Loucy (cell line): ENCODE measurements around the gene CAPN3.

Source experiments
- H2AFZ ChIP-seq: fragments of 200-600 bp; sonication (generic); 2 replicates; pipeline ENCODE4 v1.6.0; 2016; ENCODE audit warnings: antibody characterized with exemption, mild to moderate bottlenecking, low read length, moderate library complexity
- H3F3A ChIP-seq: fragments of 200-600 bp; 2 replicates; pipeline ENCODE4 v1.6.0; 2016; ENCODE audit warnings: antibody characterized with exemption, low read depth, mild to moderate bottlenecking
- H3K27me3 ChIP-seq: fragments of 200-600 bp; sonication (generic); 2 replicates; pipeline ENCODE4 v1.6.1; 2014; ENCODE audit warnings: low read length, mild to moderate bottlenecking; ENCODE audit not compliant: insufficient read depth, poor library complexity, severe bottlenecking
- H3K36me3 ChIP-seq: fragments of 200-600 bp; sonication (generic); 2 replicates; pipeline ENCODE4 v1.6.1; 2016; ENCODE audit warnings: low read length; ENCODE audit not compliant: insufficient read depth
- H3K4me1 ChIP-seq: fragments of 200-600 bp; sonication (generic); 2 replicates; pipeline ENCODE4 v1.5.1; 2014; ENCODE audit warnings: low read length, mild to moderate bottlenecking; ENCODE audit not compliant: insufficient read depth, poor library complexity, severe bottlenecking
- H3K4me2 ChIP-seq: fragments of 200-600 bp; sonication (generic); 2 replicates; pipeline ENCODE4 v1.6.0; 2014; ENCODE audit warnings: antibody characterized with exemption, low read length, low read depth, mild to moderate bottlenecking; ENCODE audit not compliant: poor library complexity, severe bottlenecking
- H3K4me3 ChIP-seq: fragments of 200-600 bp; sonication (generic); 2 replicates; pipeline ENCODE4 v1.5.1; 2014; ENCODE audit warnings: low read length, mild to moderate bottlenecking, mixed read lengths; ENCODE audit not compliant: poor library complexity, severe bottlenecking
- H3K79me2 ChIP-seq: fragments of 200-600 bp; sonication (generic); 2 replicates; pipeline ENCODE4 v1.6.1; 2014; ENCODE audit warnings: low read length; ENCODE audit not compliant: insufficient read depth
- H3K9ac ChIP-seq: fragments of 200-600 bp; sonication (generic); 2 replicates; pipeline ENCODE4 v1.6.0; 2014; ENCODE audit warnings: mild to moderate bottlenecking, low read depth, low read length, moderate library complexity; ENCODE audit not compliant: poor library complexity, severe bottlenecking
- H3K9me2 ChIP-seq: fragments of 200-600 bp; sonication (generic); replicated peaks from 2 replicates; pipeline ENCODE4 v1.6.1; 2016; ENCODE audit warnings: low read depth, low read length, mixed read lengths
- H3K9me3 ChIP-seq: fragments of 200-600 bp; sonication (generic); 2 replicates; pipeline ENCODE4 v1.6.1; 2014; ENCODE audit warnings: mild to moderate bottlenecking, antibody characterized with exemption, low read length, low read depth; ENCODE audit not compliant: insufficient read depth
- H4K20me1 ChIP-seq: fragments of 200-600 bp; sonication (generic); 2 replicates; pipeline ENCODE4 v1.6.0; 2014; ENCODE audit warnings: antibody characterized with exemption, low read length, mild to moderate bottlenecking; ENCODE audit not compliant: insufficient read depth, poor library complexity, severe bottlenecking
- CTCF ChIP-seq: fragments of 200-600 bp; sonication (generic); conservative IDR thresholded peaks from 2 replicates; pipeline ENCODE4 v1.5.1; 2014; ENCODE audit warnings: mild to moderate bottlenecking, antibody characterized with exemption, low read length
- EZH2phosphoT487 ChIP-seq: fragments of 200-600 bp; IDR thresholded peaks from 2 replicates; pipeline ENCODE4 v1.6.1; 2018; ENCODE audit warnings: antibody characterized with exemption, mild to moderate bottlenecking, moderate library complexity, borderline replicate concordance

The CAPN3 gene

DNA sequence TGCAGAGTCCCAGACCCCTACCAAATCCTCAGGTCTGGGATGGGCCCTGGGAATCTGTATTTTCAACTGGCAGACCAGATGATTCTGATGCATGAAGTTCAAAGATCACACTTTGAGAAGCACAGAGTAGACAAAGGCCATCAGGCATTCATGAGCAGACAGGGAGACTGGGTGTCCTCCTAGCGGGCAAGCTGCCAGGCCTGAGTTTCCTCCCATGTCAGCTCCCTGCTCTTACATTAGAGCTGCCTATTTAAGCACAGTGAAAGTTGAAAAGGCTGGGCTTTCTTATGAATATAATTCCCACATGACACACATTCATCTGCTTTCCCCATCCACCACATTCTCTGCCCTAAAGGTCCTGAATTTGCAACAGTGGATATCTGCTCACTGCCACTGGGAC lies 14.0 kb downstream of the CAPN3 start:
- no peaks in the 10 kb centered on the region for H3K27me3 ChIP-seq
- H3K79me2 ChIP-seq, result no peaks in the 10 kb centered on the region
- H3K9ac ChIP-seq, result no peak overlapping the region
- H4K20me1 ChIP-seq, result no peaks in the 10 kb centered on the region
- H3F3A ChIP-seq, result no peaks in the 10 kb centered on the region
- H3K4me2 ChIP-seq, result no peak overlapping the region
- no peak overlapping the region for H2AFZ ChIP-seq
- H3K9me2 ChIP-seq, result no peaks in the 10 kb centered on the region
- no peak for TF ChIP-seq EZH2phosphoT487
- TF ChIP-seq CTCF, result no peak
- H3K9me3 ChIP-seq, result no peaks in the 10 kb centered on the region; the same call in 1 of the 2 replicates
- H3K4me1 ChIP-seq, result peaks cover 3% of the 10 kb centered on the region
- no peak overlapping the region for H3K4me3 ChIP-seq
- no peaks in the 10 kb centered on the region for H3K36me3 ChIP-seq

- H3F3A ChIP-seq, result no peaks in the 10 kb centered on the region
- TF ChIP-seq EZH2phosphoT487, result no peak
- TF ChIP-seq CTCF, result no peak
- H3K9me2 ChIP-seq, result no peaks in the 10 kb centered on the region
- H3K9me3 ChIP-seq, result no peaks in the 10 kb centered on the region; the same call in 1 of the 2 replicates
- no peaks in the 10 kb centered on the region for H3K79me2 ChIP-seq
- peaks cover 3% of the 10 kb centered on the region for H3K4me1 ChIP-seq
- H3K4me3 ChIP-seq, result no peak overlapping the region
- no peak overlapping the region for H3K9ac ChIP-seq
- H3K4me2 ChIP-seq, result no peak overlapping the region
- H3K36me3 ChIP-seq, result no peaks in the 10 kb centered on the region
- no peak overlapping the region for H2AFZ ChIP-seq
- H4K20me1 ChIP-seq, result no peaks in the 10 kb centered on the region
- no peaks in the 10 kb centered on the region for H3K27me3 ChIP-seq
These were observed 14.6 kb downstream of the CAPN3 start for GRCh38 chr15:42373936-42374335.

GRCh38 chr15:42374810-42375209 lies 15.5 kb downstream of the CAPN3 start:
- no peak overlapping the region for H3K4me3 ChIP-seq
- H3K9me3 ChIP-seq, result no peaks in the 10 kb centered on the region; the same call in 1 of the 2 replicates
- H3K9me2 ChIP-seq, result no peaks in the 10 kb centered on the region
- peaks cover 3% of the 10 kb centered on the region for H3K4me1 ChIP-seq
- H3K9ac ChIP-seq, result no peak overlapping the region
- H2AFZ ChIP-seq, result no peak overlapping the region
- TF ChIP-seq EZH2phosphoT487 (no peak), CTCF (no peak)
- no peaks in the 10 kb centered on the region for H3F3A ChIP-seq
- H3K36me3 ChIP-seq, result no peaks in the 10 kb centered on the region
- H3K27me3 ChIP-seq, result no peaks in the 10 kb centered on the region
- H4K20me1 ChIP-seq, result no peaks in the 10 kb centered on the region
- H3K4me2 ChIP-seq, result no peak overlapping the region
- no peaks in the 10 kb centered on the region for H3K79me2 ChIP-seq
